HG02973 (cell line): ENCODE results near the gene RALY.
A peak's percentile ranks its signal among the peaks of the same experiment; 100 is the strongest.

Experiments used
- ATAC-seq: cut with Tn5 transposase; IDR thresholded peaks from one replicate; pipeline ENCODE4 v1.9.1; 2021; ENCODE audit warnings: moderate library complexity; ENCODE audit not compliant: unreplicated experiment

RALY gene

GRCh38 chr20:33985830-33986229, 7.9 kb upstream of the RALY start:
- no peak for ATAC-seq

- no peak for ATAC-seq
Observed at GRCh38 chr20:33986560-33987216, 7.0 kb upstream of the RALY start.

GRCh38 chr20:33990075-33990474, 3.6 kb upstream of the RALY start:
- no peak for ATAC-seq

DNA sequence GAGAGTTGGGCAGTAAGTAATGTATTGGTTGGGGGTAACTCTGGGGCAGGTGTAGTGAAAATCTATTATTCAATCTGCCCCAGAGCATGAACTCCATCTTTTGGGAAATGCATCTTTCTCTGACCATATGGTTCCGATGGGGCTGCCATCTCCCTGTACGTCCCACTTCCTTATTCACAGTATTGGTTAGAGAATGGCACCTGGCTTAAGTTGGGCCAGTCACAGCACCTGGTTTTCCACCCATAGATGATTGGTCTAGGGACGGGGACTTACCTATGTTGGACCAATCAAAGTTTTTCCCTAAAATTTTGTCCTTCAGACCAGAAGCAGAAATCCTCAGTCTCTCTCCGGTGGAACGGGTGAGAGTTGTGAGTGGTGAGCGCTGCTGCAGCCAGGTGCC, 2.2 kb upstream of the RALY start:
- no peak for ATAC-seq

- ATAC-seq: no peak
Observed at GRCh38 chr20:33992145-33992922, 1.4 kb upstream of the RALY start.

GRCh38 chr20:33992923-33993575, 662 bp upstream of the RALY start:
- peak; percentile 65 for ATAC-seq

DNA sequence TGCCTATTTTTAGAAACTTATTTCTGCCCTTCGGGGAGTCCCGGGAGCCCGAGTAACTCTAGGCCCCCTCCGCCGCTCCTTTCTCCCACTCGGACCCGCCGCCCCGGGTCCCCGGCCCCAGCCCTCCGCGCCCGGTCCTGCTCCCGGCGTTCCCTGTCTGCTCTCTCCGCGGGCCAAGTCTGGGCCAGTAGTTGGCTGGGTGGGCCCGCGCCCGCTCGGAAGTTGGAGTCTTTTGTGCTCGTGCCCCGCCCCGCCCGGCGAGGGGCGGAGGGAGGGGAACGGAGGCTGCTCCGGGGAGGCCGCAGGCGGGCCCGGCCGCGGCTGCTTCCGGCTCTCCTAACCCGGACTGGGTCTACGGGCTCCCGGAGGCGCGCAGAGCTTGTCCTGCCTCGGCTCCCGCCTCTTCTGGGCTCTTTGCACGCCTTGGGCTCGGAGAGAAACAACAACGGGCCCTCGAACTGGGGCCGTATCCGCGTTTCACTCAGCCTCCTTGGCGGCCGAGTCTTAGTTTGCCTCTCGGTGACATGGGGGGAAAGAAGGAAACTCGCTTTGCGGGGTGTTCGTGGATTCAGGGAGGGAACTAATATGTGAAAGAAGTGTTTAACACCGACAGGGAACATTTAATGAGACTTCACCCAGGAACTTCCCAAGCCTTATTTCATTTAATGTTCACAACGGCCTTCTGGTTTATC, 657 bp downstream of the RALY start:
- peak; percentile 29 for ATAC-seq

DNA sequence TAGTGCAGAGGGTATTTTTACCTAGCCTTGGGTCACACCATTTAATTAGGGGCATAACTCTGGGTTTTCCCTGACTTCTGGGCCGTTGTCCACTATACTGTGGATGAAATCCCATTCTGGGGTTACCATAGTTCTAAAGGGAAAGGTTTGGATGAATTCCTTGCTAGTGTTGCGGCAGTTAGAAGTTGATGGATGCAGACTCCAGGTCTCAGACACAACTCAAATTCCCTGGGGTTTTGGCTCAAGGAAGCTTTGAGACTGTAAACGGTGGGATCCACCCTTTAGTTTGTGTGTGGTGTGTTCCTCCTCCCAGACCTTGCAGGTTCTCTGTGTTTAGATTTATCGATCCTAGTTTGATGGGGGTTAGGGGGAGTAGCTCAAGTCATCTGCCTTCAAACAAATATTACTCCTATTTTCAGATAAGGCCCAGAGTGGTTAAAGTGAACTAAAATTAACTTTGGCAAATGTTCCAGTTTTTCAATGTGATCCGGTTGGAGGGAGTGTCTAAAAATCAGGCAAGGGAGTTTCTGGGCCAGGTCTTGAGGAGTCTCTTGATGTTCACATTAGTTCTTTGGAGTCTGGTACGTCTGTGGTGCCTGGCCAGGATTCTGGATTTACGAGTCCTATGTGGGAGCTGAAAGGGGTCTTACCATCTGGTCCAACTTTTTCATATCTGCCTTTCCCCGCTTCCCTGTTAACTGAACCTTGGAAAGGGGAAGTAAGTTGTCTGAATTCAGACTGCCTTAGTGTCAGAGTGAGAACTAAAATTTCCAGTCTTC, 1.5 kb downstream of the RALY start:
- ATAC-seq: no peak

DNA sequence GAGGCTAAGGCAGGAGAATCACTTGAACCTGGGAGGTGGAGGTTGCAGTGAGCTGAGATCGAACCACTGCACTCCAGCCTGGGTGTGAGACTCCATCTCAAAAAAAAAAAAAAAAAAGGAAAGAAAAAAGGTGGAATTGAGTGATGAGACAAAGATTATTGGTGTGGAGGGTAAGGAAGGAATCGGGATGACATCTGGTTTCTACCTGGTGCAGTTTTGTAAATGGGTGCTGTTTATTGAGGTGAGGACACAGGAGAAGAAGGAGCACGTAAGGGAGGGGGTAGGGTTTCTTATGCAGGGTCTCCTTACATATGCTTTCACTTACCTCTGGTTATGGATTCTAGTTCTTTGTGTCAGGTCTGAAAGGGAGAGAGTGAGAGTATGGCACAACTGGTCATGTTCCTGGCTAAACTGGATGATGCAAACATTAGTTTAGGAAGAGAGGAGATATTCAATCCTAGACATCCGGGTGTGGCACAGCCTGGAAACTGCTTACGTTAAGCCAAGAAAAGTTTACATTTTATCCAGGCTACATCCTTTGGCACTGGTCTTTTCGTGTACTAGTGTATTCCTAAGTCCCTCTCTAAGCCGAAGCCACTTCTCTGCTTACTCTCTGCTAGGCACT, 5.4 kb downstream of the RALY start:
- ATAC-seq: no peak

- no peak for ATAC-seq
Observed at GRCh38 chr20:34001378-34001777, 7.7 kb downstream of the RALY start.

GRCh38 chr20:34004227-34004626, 10.5 kb downstream of the RALY start:
- ATAC-seq: no peak

DNA sequence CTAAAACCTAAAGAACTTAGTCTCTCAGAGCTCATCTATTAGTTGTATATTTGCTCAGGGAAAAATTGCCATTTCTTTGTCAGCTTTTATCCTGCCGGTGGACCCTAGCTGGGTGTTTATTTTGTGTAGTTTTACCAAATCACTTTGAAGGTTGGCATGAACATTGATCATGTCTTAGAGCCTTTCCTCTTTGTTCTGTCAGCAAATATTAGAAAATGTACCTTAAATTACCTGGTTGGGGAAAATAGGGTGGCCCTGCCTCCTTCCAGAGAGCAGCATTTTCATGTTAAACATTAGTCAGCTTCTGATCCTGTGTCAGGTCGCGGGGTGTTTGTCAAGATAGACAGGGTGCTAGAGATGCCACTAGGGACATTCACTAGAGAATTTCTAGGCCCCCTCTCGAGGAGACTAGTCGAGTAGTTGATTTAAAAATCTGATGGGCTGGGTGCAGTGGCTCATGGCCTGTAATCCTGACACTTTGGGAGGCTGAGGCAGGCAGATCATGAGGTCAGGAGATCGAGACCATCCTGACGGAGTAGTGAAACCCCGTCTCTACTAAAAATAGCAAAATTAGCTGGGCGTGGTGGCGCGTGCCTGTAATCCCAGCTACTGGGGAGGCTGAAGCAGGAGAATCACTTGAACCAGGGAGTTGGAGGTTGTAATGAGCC, 11.2 kb downstream of the RALY start:
- ATAC-seq: no peak

DNA sequence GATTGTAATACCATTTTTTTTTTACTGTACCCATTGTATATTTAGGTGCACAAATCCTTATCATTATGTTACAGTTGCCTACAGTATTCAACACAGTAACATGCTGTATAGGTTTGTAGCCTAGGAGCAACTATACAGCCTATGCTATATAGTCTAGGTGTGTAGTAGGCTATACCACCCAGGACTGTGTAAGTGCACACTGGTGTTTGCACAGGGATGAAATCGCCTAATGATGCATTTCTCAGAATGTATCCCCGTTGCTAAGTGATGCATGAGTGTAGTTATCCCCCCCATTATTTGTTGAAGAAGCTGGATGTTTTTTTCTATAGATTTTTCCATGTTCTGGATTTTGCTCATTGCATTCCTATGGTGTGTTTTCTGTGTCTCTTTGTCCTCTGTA, 12.9 kb downstream of the RALY start:
- no peak for ATAC-seq

DNA sequence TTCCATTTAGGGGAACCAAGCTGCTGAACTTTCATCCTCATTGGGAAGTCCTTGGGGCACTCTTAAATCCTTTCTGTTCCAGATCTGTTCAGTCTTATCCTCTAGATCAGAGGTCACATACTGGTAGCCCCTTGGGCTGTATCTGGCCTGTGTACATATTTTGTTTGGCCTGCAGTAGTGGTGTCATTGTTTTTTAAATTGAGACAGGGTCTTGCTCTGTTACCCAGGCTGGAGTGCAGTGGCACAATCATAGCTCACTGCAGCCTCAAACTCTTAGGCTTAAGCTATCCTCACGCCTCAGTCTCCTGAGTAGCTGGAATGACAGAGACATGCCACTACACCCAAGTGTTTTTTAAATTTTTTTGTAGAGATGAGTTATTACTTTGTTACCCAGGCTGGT, 14.8 kb downstream of the RALY start:
- no peak for ATAC-seq

- no peak for ATAC-seq
Observed at GRCh38 chr20:34010405-34010931, 16.8 kb downstream of the RALY start.

DNA sequence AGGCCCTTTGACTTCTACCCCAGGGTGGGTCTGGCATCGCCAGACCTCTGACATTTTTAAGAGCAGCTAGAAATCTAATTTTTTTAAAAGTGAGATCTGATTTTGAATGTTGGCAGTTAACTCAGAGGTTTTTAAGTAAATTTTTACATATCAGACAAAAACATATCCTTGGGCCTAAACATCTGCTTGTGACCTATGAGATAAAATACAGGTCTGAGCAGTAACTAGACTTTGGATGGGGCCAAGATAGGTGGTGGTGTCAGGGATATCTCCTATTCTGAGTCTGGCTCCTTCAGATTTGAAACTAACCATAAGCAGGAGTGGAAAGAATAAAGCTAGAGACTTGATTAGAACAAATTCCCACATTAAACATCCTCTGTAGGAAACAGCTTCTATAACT, 17.6 kb downstream of the RALY start:
- no peak for ATAC-seq

- ATAC-seq: no peak
Observed at GRCh38 chr20:34012330-34012729, 18.6 kb downstream of the RALY start.

DNA sequence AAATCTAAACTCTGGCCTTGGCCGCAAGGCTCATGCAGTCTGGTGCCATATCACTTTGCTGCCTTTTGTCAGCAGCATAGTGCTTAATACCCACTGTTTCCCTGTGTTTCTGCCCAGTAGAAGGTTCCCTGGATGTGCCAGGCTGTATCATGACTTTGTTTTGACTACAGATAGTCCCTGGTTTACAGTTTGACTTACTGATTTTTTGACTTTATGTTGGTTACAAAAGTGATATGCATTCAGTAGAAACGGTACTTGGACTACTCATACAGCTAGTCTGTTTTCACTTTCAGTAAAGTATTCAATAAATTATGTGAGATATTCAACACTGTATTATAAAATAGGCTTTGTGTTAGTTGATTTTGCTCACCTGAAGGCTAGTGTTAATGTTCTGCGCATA, 19.0 kb downstream of the RALY start:
- no peak for ATAC-seq

GRCh38 chr20:34013554-34013953, 19.8 kb downstream of the RALY start:
- no peak for ATAC-seq

GRCh38 chr20:34014878-34015277, 21.2 kb downstream of the RALY start:
- no peak for ATAC-seq
